Measurements from ENCODE around the gene KIF17.

DNA sequence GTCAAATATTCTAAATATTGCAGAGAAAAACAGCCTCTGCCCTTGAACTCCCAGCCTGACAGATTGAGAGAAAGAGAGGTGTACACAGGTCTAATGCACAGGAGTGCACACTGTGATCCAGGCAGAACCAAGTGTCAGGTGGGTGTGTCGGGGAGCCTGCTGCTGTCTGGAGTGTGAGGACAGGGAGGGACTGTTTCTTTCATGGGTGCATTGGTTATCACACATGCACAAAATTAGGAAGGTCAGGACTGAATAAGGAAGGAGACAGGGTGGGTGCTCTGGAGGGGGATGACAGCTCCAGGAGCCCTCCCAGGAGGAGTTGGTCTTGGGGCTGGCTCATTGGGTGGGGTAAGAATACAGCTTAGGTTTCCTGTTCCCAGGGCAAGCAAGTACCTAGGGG lies 97.8 kb downstream of the KIF17 start:
- TF ChIP-seq, protein P1, sequence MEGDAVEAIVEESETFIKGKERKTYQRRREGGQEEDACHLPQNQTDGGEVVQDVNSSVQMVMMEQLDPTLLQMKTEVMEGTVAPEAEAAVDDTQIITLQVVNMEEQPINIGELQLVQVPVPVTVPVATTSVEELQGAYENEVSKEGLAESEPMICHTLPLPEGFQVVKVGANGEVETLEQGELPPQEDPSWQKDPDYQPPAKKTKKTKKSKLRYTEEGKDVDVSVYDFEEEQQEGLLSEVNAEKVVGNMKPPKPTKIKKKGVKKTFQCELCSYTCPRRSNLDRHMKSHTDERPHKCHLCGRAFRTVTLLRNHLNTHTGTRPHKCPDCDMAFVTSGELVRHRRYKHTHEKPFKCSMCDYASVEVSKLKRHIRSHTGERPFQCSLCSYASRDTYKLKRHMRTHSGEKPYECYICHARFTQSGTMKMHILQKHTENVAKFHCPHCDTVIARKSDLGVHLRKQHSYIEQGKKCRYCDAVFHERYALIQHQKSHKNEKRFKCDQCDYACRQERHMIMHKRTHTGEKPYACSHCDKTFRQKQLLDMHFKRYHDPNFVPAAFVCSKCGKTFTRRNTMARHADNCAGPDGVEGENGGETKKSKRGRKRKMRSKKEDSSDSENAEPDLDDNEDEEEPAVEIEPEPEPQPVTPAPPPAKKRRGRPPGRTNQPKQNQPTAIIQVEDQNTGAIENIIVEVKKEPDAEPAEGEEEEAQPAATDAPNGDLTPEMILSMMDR (conservative IDR thresholded peaks at IDR 0.05) = no peak
- no peak for TF ChIP-seq ZFX (IDR thresholded peaks at IDR 0.05)
